Stimulated activated CD4-positive, alpha-beta T cell treated with anti-CD3 and anti-CD28 coated beads, TNF-alpha, amount 100 ng/mL, for 1 hour (primary cell): Measurements from ENCODE around the gene C11orf52.

Experiments
- DNase-seq, 3 donors: peaks; one replicate each; pipeline ENCODE4 v3.0.0-alpha.2; 2020; ENCODE audit warnings: low read depth in 3 of 3, low spot score in 1 of 3

Gene C11orf52

DNA sequence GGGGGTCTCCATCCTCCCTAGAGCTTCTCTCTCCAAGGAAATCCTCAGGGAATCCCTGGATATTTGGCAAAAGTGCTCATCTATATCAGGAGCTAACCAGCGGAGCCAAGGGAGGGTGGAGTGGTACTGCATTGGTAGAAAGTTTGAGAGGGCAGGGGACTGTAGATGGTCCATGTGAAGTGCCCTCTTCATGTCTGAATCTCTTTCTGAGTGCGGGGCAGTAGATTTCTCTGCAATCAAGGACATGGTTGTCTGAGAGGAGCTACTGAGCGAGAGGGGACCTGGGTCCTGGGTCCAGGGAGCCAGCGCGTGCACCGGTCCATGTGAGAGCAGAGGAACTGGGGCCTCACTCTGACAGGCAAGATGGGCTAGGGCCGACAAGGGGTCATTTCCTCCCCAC lies 19.1 kb downstream of the C11orf52 start:
- no peak for DNase-seq

GRCh38 chr11:111938687-111939160 lies 20.0 kb downstream of the C11orf52 start:
- DNase-seq = no peak

- DNase-seq = no peak
Observed at GRCh38 chr11:111939836-111940604, 21.3 kb downstream of the C11orf52 start.

GRCh38 chr11:111941963-111942362 lies 23.2 kb downstream of the C11orf52 start:
- no peak for DNase-seq

DNA sequence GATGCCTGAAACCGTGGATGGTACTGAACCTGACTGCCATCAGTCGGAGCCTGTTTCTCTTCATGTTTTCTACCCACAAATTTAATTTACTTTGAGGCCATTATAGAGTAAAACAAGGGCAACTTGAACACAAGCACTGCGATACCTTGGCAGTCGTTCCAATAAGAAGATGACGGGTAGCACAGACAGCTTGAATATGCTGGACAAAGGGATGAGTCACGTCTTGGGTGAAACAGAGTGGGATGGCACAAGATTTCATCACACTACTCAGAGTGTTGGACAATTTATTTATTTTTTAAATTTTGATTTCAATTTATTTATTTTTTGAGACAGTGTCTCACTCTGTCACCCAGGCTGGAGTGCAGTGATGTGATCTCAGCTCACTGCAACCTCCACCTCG lies 24.1 kb downstream of the C11orf52 start:
- no peak for DNase-seq

DNA sequence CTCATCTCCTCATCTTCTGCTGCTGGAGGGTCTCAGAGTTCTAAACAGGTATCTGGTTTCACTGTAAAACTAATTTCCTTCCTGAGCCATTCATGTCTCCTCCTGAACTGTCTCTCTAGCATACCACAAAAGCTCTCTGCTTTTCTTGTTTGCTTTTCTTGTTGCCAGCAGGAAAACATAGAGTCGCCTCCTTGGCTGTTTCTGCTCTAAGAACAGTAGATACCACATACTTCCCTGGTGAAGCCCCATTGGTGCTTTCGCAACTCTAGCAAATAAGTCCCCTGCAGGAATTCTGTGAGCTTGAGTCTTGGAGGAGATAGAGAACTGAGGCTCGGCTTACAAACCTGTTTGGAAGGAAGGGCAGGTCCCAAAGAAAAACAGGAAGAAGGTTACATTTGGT lies 25.4 kb downstream of the C11orf52 start:
- DNase-seq = no peak

GRCh38 chr11:111944651-111945051 lies 25.9 kb downstream of the C11orf52 start:
- no peak for DNase-seq

- no peak for DNase-seq
Observed at GRCh38 chr11:111945198-111945597, 26.5 kb downstream of the C11orf52 start.

- no peak for DNase-seq
Observed at GRCh38 chr11:111946499-111946898, 27.8 kb downstream of the C11orf52 start.

GRCh38 chr11:111947143-111947542 lies 28.4 kb downstream of the C11orf52 start:
- DNase-seq = no peak

DNA sequence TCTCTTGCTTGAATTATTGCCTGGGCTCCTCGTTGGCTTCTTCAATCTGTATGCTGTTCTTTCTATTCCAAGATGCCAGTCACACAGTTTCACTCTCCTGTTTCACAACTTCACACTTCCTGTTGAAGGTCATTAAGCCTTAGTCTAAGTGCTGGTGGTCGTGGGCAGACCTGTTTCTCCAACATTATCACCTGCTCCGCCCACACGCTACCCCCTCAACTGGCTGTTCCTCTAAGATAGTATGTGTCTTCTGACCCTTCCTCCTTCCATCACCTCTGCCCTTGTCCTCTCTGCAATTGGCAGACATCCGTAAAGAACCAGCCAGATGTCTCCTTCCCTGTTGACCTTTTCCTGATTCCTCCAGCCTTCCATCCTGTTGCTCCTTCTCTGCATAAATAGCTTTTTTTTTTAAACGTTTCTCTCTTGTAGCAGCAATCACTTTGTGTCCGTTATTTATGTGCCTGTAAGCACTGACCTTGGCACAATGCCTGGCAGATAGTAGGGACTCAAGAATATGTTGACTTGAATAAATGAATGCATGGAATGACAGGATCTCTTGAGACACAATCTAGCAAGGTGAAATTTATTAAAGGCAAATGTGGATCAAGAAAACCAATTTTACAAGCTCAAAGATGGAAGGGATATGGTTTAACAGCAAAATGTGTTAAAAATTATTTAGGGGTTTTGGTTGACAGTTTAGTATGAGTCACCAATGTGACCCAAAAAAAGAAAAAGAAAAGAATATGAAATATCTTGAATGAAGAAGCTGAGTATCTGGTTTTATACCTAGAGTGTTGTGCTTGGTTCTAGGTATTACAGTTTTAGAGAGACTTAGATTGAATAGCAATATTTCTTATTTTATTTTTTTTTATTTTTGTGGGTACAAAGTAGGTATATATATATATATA lies 31.1 kb downstream of the C11orf52 start:
- DNase-seq = no peak

DNA sequence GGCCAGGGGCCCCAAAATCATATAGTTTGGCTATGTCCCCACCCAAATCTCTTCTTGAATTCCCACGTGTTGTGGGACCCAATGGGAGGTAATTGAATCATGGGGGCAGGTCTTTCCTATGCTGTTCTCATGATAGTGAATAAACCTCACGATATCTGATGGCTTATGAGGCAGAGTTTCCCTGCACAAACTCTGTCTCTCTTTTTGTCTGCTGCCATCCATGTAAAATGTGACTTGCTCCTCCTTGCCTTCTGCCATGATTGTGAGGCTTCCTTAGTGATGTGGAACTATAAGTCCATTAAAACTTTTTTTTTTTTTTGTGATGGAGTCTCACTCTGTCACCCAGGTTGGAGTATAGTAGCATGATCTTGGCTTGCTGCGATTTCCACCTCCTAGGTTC lies 32.9 kb downstream of the C11orf52 start:
- no peak for DNase-seq

GRCh38 chr11:111954154-111954553 lies 35.4 kb downstream of the C11orf52 start:
- no peak for DNase-seq

DNA sequence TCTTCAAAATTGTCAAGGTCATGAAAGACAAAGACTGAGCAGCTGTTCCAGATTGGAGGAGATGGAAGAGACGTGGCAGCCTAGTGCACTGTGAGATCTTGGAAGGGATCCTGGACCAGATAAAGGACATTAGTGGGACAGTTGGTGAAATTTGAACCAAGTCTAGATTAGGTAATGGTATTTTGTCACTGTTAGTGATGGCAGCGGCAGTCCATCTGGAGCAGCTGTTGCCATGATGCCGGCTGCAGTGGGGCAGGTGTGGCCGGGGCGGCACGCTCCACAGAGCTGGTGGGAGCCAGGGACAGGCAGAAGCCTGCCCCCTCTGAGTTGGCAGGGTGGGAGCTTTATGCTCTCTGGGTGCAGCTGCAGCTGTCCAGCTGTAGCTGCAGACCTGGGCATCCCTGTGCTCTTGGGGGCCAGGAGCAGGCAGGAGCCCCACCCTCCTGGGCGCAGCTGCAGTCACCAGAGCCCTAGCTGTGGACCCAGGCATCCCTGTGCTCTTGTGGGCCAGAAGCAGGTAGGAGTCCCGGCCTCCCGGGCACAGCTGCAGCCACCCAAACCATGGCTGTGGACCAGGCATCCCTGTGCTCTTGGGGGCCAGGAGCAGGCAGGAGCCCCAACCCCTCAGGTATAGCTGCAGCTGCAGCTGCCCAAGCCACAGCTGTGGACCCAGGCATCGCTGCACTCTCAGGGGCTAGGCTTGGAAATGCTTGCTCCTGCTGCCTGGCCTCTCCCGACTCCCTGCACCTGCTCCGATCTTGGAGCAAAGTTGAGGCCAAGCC lies 39.1 kb downstream of the C11orf52 start:
- DNase-seq = no peak

GRCh38 chr11:111960916-111961315 lies 42.2 kb downstream of the C11orf52 start:
- no peak for DNase-seq

- DNase-seq = no peak
Observed at GRCh38 chr11:111961389-111962300, 42.9 kb downstream of the C11orf52 start.

DNA sequence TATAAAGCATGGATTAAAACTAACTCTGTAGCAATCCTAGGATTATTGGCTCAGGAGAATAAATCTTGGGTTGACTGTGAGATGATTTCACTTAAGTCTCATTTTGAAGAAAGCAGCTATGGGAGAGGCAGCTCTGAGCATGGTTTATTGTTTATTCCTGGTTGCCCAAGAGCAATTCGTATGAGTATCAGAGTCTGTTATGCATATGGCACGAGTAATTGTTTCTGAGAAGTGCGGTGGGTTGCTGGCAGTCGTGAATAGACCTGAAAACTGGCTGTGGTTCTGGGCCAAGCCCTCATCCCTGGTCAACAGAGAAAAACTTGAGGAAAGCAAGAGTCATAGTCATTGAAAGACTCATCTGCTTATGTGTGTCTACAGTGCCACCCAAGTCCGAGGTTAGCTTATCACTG lies 45.2 kb downstream of the C11orf52 start:
- DNase-seq = no peak

DNA sequence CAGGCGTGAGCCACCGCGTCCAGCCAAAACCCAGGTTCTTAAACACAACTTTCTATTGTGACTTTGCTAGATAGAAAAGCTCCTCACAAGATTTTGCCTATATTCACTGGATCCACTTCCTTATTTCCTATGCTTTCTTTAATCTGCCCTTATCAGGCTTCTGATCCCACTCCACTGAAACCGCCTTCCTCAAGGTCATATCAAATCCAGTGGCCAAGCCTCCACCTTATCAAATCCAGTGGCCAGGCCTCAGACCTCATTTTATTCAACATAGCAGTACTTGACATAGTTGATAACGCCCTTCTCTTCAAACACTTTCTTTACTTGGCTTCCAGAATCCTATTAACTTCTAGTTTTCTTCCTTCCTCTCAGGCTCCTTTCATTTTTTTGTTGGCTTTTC lies 48.0 kb downstream of the C11orf52 start:
- no peak for DNase-seq

- DNase-seq = no peak
Observed at GRCh38 chr11:111967649-111968048, 48.9 kb downstream of the C11orf52 start.

GRCh38 chr11:111969344-111969743 lies 50.6 kb downstream of the C11orf52 start:
- DNase-seq = no peak
